HG03196 (cell line): ENCODE data around the gene USP38.
"Not testable (repeated sequence)": the region's sequence is repeated elsewhere in the genome, so short reads cannot be mapped to it uniquely, and the experiment has no call there.

Source experiments
- ATAC-seq: cut with Tn5 transposase; IDR thresholded peaks from one replicate; pipeline ENCODE4 v1.9.1; 2021; ENCODE audit not compliant: unreplicated experiment

USP38 gene

DNA sequence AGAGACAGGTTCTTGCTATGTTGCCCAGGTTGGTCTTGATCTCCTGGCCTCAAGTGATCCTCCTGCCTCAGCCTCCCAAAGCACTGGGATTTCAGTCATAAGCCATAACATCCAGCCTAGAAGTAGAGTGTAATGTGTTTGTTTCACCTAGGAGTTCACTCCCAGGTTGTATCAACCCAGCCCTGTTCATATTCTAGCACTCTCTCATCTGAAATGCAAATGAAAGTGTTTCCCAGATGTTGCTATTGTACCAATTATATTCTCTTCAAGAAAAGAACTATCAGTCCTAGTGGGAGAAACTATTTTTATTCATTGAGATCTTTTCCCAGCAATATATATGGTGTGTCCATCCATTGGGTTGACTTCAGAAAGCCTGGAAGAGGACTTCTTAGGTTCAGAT is 72.6 kb downstream of the USP38 start:
- no peak for ATAC-seq

DNA sequence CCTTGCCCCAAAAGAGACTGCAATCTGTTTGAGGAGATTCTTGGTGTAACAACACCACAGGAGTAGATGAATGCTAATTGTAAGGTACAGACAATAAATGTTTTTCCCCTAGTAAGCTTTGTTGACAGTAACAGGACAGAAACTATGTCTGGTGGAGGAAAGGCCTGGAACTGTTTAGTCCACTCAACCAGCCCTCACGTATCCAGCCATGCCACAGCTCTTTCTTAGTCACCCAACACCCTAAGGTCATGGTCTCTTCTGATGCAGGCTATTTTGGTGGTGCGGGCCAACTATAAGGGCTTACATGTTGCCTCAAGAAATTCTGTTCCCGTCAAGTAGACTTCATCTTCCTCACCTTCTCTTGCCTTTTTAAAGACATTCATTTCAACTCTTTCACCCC is 76.0 kb downstream of the USP38 start:
- ATAC-seq, result no peak

DNA sequence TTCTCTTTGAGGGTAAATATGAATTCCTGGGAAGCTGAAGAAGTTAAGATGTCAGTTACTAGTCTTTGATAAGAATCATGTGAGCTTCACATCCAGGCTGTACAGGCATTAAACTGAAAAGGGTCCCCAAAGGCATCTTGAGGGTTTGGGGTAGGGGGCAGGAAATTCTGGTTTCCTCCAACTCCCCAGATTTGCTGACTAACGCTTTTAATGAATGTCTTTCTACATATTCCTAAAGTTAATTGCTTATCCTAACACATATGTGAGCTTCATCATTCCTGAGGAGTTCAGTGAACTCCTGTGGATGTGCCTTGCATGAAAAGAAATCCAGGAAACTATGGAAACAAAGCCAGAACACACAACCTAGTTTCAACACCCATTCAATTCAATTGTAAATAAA is 78.1 kb downstream of the USP38 start:
- no peak for ATAC-seq

DNA sequence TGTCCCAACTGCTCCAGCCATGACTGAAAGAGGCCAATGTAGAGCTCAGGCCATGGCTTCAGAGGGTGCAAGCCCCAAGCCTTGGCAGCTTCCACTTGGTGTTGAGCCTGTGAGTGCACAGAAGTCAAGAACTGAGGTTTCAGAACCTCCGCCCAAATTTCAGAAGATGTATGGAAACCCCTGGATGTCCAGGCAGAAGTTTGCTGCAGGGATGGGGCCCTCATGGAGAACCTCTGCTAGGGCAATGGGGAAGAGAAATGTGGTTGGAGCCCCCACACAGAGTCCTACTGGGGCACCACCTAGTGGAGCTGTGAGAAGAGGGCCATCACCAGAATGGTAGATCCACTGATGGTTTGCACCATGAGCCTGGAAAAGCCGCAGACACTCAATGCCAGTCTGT is 83.0 kb downstream of the USP38 start:
- ATAC-seq, result not testable (repeated sequence)

DNA sequence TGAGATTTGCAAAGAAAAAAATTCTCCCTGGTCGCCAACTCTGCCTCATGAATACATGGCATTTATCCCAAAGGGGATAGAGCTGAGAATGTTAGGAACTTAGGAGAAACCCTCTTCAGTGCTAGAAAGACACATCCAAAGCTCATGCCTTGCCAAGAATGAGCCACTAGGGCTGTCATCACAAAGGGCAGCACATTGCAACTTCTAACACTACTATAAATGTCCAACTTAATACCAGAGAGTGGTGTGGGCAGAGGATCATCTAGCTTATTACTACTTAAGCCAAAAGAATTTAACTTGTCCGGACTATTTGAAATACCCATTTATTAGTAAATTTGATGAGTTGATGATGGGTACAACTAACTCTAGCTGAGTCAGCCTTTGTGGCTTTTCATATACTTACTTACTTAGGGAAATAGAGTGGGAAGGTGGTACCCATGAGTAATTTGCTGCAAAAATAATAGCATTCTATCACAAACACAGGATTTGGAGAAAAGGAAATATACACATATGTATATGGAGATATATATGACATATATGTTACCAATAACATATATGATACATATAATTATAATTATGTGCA is 85.6 kb downstream of the USP38 start:
- ATAC-seq, result no peak
